ENCODE measurements around the gene ZNF292.
"Not testable (repeated sequence)": the region's sequence is repeated elsewhere in the genome, so short reads cannot be mapped to it uniquely, and the experiment has no call there.

Gene ZNF292

DNA sequence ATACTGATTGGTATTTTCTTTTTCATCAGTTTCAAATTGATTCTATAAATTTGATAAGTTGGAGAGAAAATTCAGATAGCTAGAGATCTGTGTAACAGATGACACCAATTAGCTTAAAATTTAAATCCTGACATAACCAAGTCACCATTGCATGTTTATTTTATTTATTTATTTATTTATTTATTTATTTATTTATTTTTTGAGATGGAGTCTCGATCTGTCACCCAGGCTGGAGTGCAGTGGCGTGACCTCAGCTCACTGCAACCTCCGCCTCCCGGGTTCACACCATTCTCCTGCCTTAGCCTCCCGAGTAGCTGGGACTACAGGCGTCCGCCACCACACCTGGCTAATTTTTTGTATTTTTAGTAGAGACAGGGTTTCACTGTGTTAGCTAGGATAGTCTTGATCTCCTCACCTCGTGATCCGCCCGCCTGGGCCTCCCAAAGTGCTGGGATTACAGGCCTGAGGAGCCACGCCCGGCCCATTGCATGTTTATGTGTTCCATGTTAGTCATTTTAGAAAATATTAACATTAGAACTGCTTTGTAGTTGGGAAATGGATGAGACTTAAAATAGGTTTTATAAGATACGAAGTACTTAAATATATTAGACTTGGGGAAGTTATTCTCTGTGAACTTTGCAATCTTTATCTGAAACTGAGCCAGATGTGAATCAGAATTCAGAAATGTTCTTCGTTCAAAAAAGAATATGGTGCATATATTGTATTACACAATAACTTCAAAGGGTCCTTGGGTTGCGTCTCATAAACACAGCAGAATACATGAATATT, 42.9 kb downstream of the ZNF292 start:
- not testable (repeated sequence) for H2BK5ac ChIP-seq (ENCODE audit: low read depth, low read length, poor library complexity); H3K79me1 ChIP-seq (ENCODE audit: low read length); H2BK120ac ChIP-seq (ENCODE audit: insufficient read depth, low read length, poor library complexity); H3K4me2 ChIP-seq (ENCODE audit: low read length); H3K14ac ChIP-seq (ENCODE audit: low read length); H2BK12ac ChIP-seq (ENCODE audit: low read length); H2AFZ ChIP-seq (ENCODE audit: insufficient read depth, low read length, poor library complexity); H3K79me2 ChIP-seq (ENCODE audit: control insufficient read depth, insufficient read depth, low read length, poor library complexity); H3K36me3 ChIP-seq (ENCODE audit: control insufficient read depth in 1 of 2, insufficient read depth in 2 of 2, low read length in 2 of 2); H2AK5ac ChIP-seq (ENCODE audit: low read length); H4K12ac ChIP-seq (ENCODE audit: low read depth, low read length); H3K9me3 ChIP-seq (ENCODE audit: insufficient read depth, low read depth, low read length); H3K27me3 ChIP-seq (ENCODE audit: insufficient read depth, low read length); H3K23ac ChIP-seq (ENCODE audit: low read length); H4K91ac ChIP-seq (ENCODE audit: low read depth, low read length); H3K18ac ChIP-seq (ENCODE audit: low read length); H3K4ac ChIP-seq (ENCODE audit: low read depth, low read length); H3K4me3 ChIP-seq (ENCODE audit: low read depth, low read length); DNase-seq; H3K27ac ChIP-seq (ENCODE audit: low read depth, low read length); H4K8ac ChIP-seq (ENCODE audit: low read depth, low read length); H3K9ac ChIP-seq (ENCODE audit: low read length); H3K4me1 ChIP-seq (ENCODE audit: control insufficient read depth in 1 of 2, insufficient read depth in 2 of 2, low read length in 2 of 2)
- WGBS (ENCODE audit: extremely low coverage, insufficient coverage, insufficient read length) = no CpG with 5 or more reads among the region's 15 CpGs

DNA sequence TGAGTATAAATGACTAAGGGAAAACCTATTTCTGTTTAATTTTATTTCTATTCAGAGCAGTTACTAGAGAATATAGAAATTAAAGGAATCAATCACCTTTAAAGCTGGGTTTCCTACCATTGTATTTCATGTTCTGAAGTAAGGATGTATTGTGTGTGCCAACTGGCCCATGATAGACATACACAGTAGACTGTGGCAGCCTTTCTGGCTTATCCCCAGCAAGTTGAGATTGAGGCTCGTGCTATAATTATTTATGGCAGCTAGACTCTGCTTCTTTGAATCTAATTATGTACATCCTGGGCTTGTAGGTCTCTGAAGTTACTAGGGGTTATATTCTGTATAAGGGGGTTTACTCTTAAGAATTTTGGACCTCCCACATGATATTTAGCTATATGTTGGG, 44.4 kb downstream of the ZNF292 start:
- H2BK5ac ChIP-seq (ENCODE audit: low read depth, low read length, poor library complexity) = no peak overlapping the region
- H3K14ac ChIP-seq (ENCODE audit: low read length) = no peak overlapping the region
- no peak overlapping the region for H3K9ac ChIP-seq (ENCODE audit: low read length)
- H2AK5ac ChIP-seq (ENCODE audit: low read length) = no peak overlapping the region
- peaks cover 2% of the 10 kb centered on the region for H3K79me2 ChIP-seq (ENCODE audit: control insufficient read depth, insufficient read depth, low read length, poor library complexity)
- no peak overlapping the region for H4K12ac ChIP-seq (ENCODE audit: low read depth, low read length)
- no peaks in the 10 kb centered on the region for H3K27me3 ChIP-seq (ENCODE audit: insufficient read depth, low read length)
- no peak overlapping the region for H3K4ac ChIP-seq (ENCODE audit: low read depth, low read length)
- H3K4me1 ChIP-seq (ENCODE audit: control insufficient read depth in 1 of 2, insufficient read depth in 2 of 2, low read length in 2 of 2) = peaks cover 0 to 2% of the 10 kb centered on the region in 2 experiments
- H3K79me1 ChIP-seq (ENCODE audit: low read length) = no peaks in the 10 kb centered on the region
- no peak overlapping the region for H4K91ac ChIP-seq (ENCODE audit: low read depth, low read length)
- H3K27ac ChIP-seq (ENCODE audit: low read depth, low read length) = no peak overlapping the region
- H3K36me3 ChIP-seq (ENCODE audit: control insufficient read depth in 1 of 2, insufficient read depth in 2 of 2, low read length in 2 of 2) = peaks cover 0 to 2% of the 10 kb centered on the region in 2 experiments
- H2AFZ ChIP-seq (ENCODE audit: insufficient read depth, low read length, poor library complexity) = no peak overlapping the region
- H3K23ac ChIP-seq (ENCODE audit: low read length) = no peak overlapping the region
- no peak for DNase-seq
- H2BK120ac ChIP-seq (ENCODE audit: insufficient read depth, low read length, poor library complexity) = no peak overlapping the region
- WGBS (ENCODE audit: extremely low coverage, insufficient coverage, insufficient read length) = no CpG with 5 or more reads among the region's 1 CpG
- no peak overlapping the region for H4K8ac ChIP-seq (ENCODE audit: low read depth, low read length)
- H3K18ac ChIP-seq (ENCODE audit: low read length) = no peak overlapping the region
- H3K9me3 ChIP-seq (ENCODE audit: insufficient read depth, low read depth, low read length) = no peaks in the 10 kb centered on the region
- no peak overlapping the region for H3K4me2 ChIP-seq (ENCODE audit: low read length)
- no peak overlapping the region for H2BK12ac ChIP-seq (ENCODE audit: low read length)
- no peak overlapping the region for H3K4me3 ChIP-seq (ENCODE audit: low read depth, low read length)

DNA sequence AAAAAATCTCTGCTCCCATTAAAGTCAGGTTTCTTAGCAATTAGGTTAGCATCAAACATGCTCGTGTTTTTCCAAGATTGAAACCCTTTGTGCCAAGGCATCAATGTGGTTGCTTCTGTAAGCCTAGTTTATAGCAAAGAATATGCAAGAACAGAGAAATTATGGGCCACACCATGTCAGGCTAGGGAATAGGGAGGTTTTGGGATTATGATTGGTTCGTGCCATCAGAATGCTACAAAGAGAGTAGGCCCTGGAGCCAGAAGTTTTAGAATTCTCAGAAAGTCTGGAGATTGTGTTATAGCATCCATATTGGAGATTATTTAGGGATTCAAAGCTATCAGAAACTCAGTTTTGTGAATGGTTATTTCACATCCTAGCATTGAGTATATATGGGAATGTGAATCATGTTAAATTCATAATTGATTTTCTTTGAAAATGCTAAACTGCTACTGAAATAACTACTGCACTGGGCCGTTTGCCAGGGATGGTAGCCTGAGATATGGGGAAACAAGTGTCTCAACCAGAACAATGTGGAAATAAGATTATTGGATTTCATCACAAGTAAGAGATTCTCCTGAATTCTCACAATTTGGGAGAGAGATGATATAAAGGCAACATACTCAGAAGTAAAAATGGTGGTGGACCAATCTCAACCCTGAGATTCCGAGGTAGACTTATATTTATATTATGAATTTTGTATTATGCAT, 45.3 kb downstream of the ZNF292 start:
- Histone ChIP-seq H3K4me3 (ENCODE audit: low read depth, low read length) (no peak overlapping the region), H3K27me3 (ENCODE audit: insufficient read depth, low read length) (no peaks in the 10 kb centered on the region), H2BK12ac (ENCODE audit: low read length) (no peak overlapping the region), H2AK5ac (ENCODE audit: low read length) (no peak overlapping the region), H3K79me1 (ENCODE audit: low read length) (no peaks in the 10 kb centered on the region), H3K9me3 (ENCODE audit: insufficient read depth, low read depth, low read length) (no peaks in the 10 kb centered on the region), H3K4me2 (ENCODE audit: low read length) (no peak overlapping the region), H4K91ac (ENCODE audit: low read depth, low read length) (no peak overlapping the region), H3K23ac (ENCODE audit: low read length) (no peak overlapping the region), H3K14ac (ENCODE audit: low read length) (no peak overlapping the region), H2BK5ac (ENCODE audit: low read depth, low read length, poor library complexity) (no peak overlapping the region), H3K4me1 (ENCODE audit: control insufficient read depth in 1 of 2, insufficient read depth in 2 of 2, low read length in 2 of 2) (peaks cover 0 to 2% of the 10 kb centered on the region in 2 experiments), H2BK120ac (ENCODE audit: insufficient read depth, low read length, poor library complexity) (no peak overlapping the region), H2AFZ (ENCODE audit: insufficient read depth, low read length, poor library complexity) (no peak overlapping the region), H3K9ac (ENCODE audit: low read length) (no peak overlapping the region), H4K8ac (ENCODE audit: low read depth, low read length) (no peak overlapping the region), H3K4ac (ENCODE audit: low read depth, low read length) (peak overlapping the region; percentile 62), H3K79me2 (ENCODE audit: control insufficient read depth, insufficient read depth, low read length, poor library complexity) (peaks cover 5% of the 10 kb centered on the region), H4K12ac (ENCODE audit: low read depth, low read length) (no peak overlapping the region), H3K18ac (ENCODE audit: low read length) (no peak overlapping the region), H3K36me3 (ENCODE audit: control insufficient read depth in 1 of 2, insufficient read depth in 2 of 2, low read length in 2 of 2) (peaks cover 0 to 2% of the 10 kb centered on the region in 2 experiments), H3K27ac (ENCODE audit: low read depth, low read length) (no peak overlapping the region)
- DNase-seq = no peak
- no CpG with 5 or more reads among the region's 4 CpGs for WGBS (ENCODE audit: extremely low coverage, insufficient coverage, insufficient read length)

DNA sequence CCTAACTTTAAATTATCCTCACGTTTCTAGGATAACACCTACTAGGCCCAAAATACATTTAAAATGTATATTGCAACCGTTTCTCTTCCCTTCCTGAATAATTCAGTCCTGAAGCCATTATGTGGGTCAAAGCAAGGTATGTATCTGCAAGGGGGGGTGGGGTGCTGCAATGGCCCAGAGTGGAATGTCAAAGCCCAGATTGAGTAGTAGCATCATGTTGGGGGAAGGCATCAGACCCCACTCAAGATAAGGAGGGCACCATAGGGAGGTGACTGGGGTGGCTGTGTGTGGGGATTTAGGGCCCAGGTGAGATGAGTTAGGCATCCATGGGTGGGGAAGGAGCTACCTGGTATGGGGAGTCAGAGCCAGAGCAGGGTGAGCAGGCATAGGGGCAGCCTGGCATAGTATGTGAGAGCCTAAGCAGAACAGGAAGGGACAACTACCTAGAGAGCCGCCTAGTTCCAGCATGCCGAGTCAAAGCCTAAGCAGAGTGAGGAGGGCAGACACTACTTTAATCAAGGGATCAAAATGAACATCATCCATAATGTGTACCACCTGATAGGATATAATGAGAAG, 48.2 kb downstream of the ZNF292 start:
- H2AK5ac ChIP-seq (ENCODE audit: low read length) = no peak overlapping the region
- no peak for DNase-seq
- no peaks in the 10 kb centered on the region for H3K9me3 ChIP-seq (ENCODE audit: insufficient read depth, low read depth, low read length)
- H2BK12ac ChIP-seq (ENCODE audit: low read length) = no peak overlapping the region
- H3K79me1 ChIP-seq (ENCODE audit: low read length) = no peaks in the 10 kb centered on the region
- no peak overlapping the region for H2AFZ ChIP-seq (ENCODE audit: insufficient read depth, low read length, poor library complexity)
- no peak overlapping the region for H3K4me2 ChIP-seq (ENCODE audit: low read length)
- no peak overlapping the region for H4K91ac ChIP-seq (ENCODE audit: low read depth, low read length)
- H3K36me3 ChIP-seq (ENCODE audit: control insufficient read depth in 1 of 2, insufficient read depth in 2 of 2, low read length in 2 of 2) = peaks cover 0 to 2% of the 10 kb centered on the region in 2 experiments
- no peak overlapping the region for H3K14ac ChIP-seq (ENCODE audit: low read length)
- H3K4me3 ChIP-seq (ENCODE audit: low read depth, low read length) = no peak overlapping the region
- H3K4me1 ChIP-seq (ENCODE audit: control insufficient read depth in 1 of 2, insufficient read depth in 2 of 2, low read length in 2 of 2) = peaks cover 0 to 2% of the 10 kb centered on the region in 2 experiments
- no peak overlapping the region for H4K8ac ChIP-seq (ENCODE audit: low read depth, low read length)
- no peak overlapping the region for H4K12ac ChIP-seq (ENCODE audit: low read depth, low read length)
- no peak overlapping the region for H2BK120ac ChIP-seq (ENCODE audit: insufficient read depth, low read length, poor library complexity)
- H3K27me3 ChIP-seq (ENCODE audit: insufficient read depth, low read length) = no peaks in the 10 kb centered on the region
- H3K23ac ChIP-seq (ENCODE audit: low read length) = no peak overlapping the region
- no peak overlapping the region for H3K27ac ChIP-seq (ENCODE audit: low read depth, low read length)
- H3K18ac ChIP-seq (ENCODE audit: low read length) = no peak overlapping the region
- no CpG with 5 or more reads among the region's 4 CpGs for WGBS (ENCODE audit: extremely low coverage, insufficient coverage, insufficient read length)
- peak overlapping the region; percentile 72 for H3K9ac ChIP-seq (ENCODE audit: low read length)
- H2BK5ac ChIP-seq (ENCODE audit: low read depth, low read length, poor library complexity) = no peak overlapping the region
- H3K4ac ChIP-seq (ENCODE audit: low read depth, low read length) = no peak overlapping the region
- peaks cover 5% of the 10 kb centered on the region for H3K79me2 ChIP-seq (ENCODE audit: control insufficient read depth, insufficient read depth, low read length, poor library complexity)

All from trophoblast cell (in vitro differentiated cells and primary cell).